Trophoblast cell (in vitro differentiated cells and primary cell): ENCODE measurements around the gene HS3ST5.

Source experiments
- DNase-seq, 2 donors: peaks; one replicate each; pipeline ENCODE4 v3.0.0-alpha.2; 2016
- H2AFZ ChIP-seq: 2 replicates; pipeline ENCODE4 v1.6.1; 2013; ENCODE audit warnings: low read length, moderate library complexity, mild to moderate bottlenecking; ENCODE audit not compliant: insufficient read depth, poor library complexity
- H2AK5ac ChIP-seq: 2 replicates; pipeline ENCODE4 v1.6.1; 2013; ENCODE audit warnings: mild to moderate bottlenecking, low read length
- H2BK120ac ChIP-seq: 2 replicates; pipeline ENCODE4 v1.6.1; 2013; ENCODE audit warnings: low read length, mild to moderate bottlenecking, moderate library complexity; ENCODE audit not compliant: insufficient read depth, poor library complexity
- H2BK12ac ChIP-seq: 2 replicates; pipeline ENCODE4 v1.6.1; 2013; ENCODE audit warnings: mild to moderate bottlenecking, low read length, moderate library complexity
- H2BK5ac ChIP-seq: 2 replicates; pipeline ENCODE4 v1.6.1; 2013; ENCODE audit warnings: low read length, low read depth, moderate library complexity, mild to moderate bottlenecking; ENCODE audit not compliant: poor library complexity
- H3K14ac ChIP-seq: 2 replicates; pipeline ENCODE4 v1.6.1; 2013; ENCODE audit warnings: mild to moderate bottlenecking, low read length
- H3K18ac ChIP-seq: 2 replicates; pipeline ENCODE4 v1.6.1; 2013; ENCODE audit warnings: mild to moderate bottlenecking, low read length
- H3K23ac ChIP-seq: 2 replicates; pipeline ENCODE4 v1.6.1; 2013; ENCODE audit warnings: low read length
- H3K27ac ChIP-seq: 2 replicates; pipeline ENCODE4 v1.5.1; 2013; ENCODE audit warnings: low read depth, mild to moderate bottlenecking, inconsistent platforms, low read length, moderate library complexity
- H3K27me3 ChIP-seq: 2 replicates; pipeline ENCODE4 v1.6.1; 2013; ENCODE audit warnings: inconsistent platforms, mild to moderate bottlenecking, low read length, moderate library complexity; ENCODE audit not compliant: insufficient read depth
- H3K36me3 ChIP-seq, 2 experiments: 1 replicate in 1 of 2; 2 replicates in 1 of 2; pipeline ENCODE4 v1.6.1; 2013; ENCODE audit warnings: low read length in 2 of 2, mild to moderate bottlenecking in 2 of 2, moderate library complexity in 1 of 2; ENCODE audit not compliant: insufficient read depth in 2 of 2, control insufficient read depth in 1 of 2
- H3K4ac ChIP-seq: 2 replicates; pipeline ENCODE4 v1.6.1; 2013; ENCODE audit warnings: low read depth, mild to moderate bottlenecking, low read length, moderate library complexity
- H3K4me1 ChIP-seq, 2 experiments: 1 replicate in 1 of 2; 2 replicates in 1 of 2; pipeline ENCODE4 v1.6.1; 2013; ENCODE audit warnings: low read length in 2 of 2, mild to moderate bottlenecking in 2 of 2, moderate library complexity in 1 of 2; ENCODE audit not compliant: insufficient read depth in 2 of 2, control insufficient read depth in 1 of 2
- H3K4me2 ChIP-seq: 2 replicates; pipeline ENCODE4 v1.6.1; 2013; ENCODE audit warnings: inconsistent platforms, mild to moderate bottlenecking, low read length, moderate library complexity
- H3K4me3 ChIP-seq: 2 replicates; pipeline ENCODE4 v1.5.1; 2013; ENCODE audit warnings: mild to moderate bottlenecking, low read depth, low read length, inconsistent platforms
- H3K79me1 ChIP-seq: one replicate; pipeline ENCODE4 v1.6.1; 2013; ENCODE audit warnings: low read length
- H3K79me2 ChIP-seq: 2 replicates; pipeline ENCODE4 v1.6.1; 2013; ENCODE audit warnings: low read length, mild to moderate bottlenecking; ENCODE audit not compliant: control insufficient read depth, insufficient read depth, poor library complexity
- H3K9ac ChIP-seq: 2 replicates; pipeline ENCODE4 v1.6.1; 2013; ENCODE audit warnings: mild to moderate bottlenecking, low read length
- H3K9me3 ChIP-seq: 2 replicates; pipeline ENCODE4 v1.6.1; 2013; ENCODE audit warnings: low read depth, mild to moderate bottlenecking, control low read depth, inconsistent platforms, low read length; ENCODE audit not compliant: insufficient read depth
- H4K12ac ChIP-seq: 2 replicates; pipeline ENCODE4 v1.6.1; 2013; ENCODE audit warnings: low read depth, mild to moderate bottlenecking, low read length, moderate library complexity
- H4K8ac ChIP-seq: 2 replicates; pipeline ENCODE4 v1.6.1; 2013; ENCODE audit warnings: low read depth, mild to moderate bottlenecking, low read length, moderate library complexity
- H4K91ac ChIP-seq: one replicate; pipeline ENCODE4 v1.6.1; 2013; ENCODE audit warnings: low read depth, mild to moderate bottlenecking, low read length, moderate library complexity
- WGBS: extraction: QIAGEN DNeasy Blood & Tissue Kit; methylation state at CpG from one replicate; pipeline ENCODE4 v1.1.7; 2013; ENCODE audit warnings: missing lambda C conversion rate; ENCODE audit not compliant: insufficient read length, insufficient coverage; ENCODE audit errors: extremely low coverage; 5-methylcytosine and 5-hydroxymethylcytosine counted together

The HS3ST5 gene

DNA sequence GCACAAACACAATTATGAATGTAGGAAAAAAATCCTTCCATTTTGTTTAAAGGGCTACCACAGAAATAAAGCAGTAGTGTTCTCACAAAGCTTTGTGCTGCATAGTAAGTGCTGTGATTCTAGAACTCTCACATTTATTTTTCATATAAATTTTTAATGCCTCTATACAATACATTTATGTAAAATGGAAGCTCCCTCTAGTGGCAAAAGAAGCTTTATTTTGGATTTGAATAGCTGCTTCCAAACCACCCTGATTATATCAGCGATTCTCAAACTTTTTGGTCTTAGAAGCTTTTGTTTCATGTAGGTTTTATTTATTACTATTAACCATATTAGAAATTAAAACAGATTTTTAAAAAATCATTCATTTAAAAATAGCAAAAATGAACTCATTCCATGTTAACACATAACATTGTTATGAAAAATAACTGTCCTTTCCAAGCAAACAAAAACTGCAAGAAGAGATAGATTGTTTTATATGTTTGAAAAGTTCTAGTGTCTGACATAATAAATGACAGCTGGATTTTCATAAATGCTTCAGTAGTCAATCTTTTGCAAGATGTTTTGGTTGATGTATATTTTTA is 38.4 kb downstream of the HS3ST5 start:
- Histone ChIP-seq H3K4me1 (no peaks in the 10 kb centered on the region), H3K4me3 (no peak overlapping the region), H3K9ac (no peak overlapping the region), H4K12ac (no peak overlapping the region), H4K91ac (no peak overlapping the region), H3K27me3 (no peaks in the 10 kb centered on the region), H4K8ac (no peak overlapping the region), H2BK12ac (no peak overlapping the region), H3K27ac (no peak overlapping the region), H2AFZ (no peak overlapping the region), H3K14ac (no peak overlapping the region), H3K4me2 (no peak overlapping the region), H3K79me1 (no peaks in the 10 kb centered on the region), H3K23ac (no peak overlapping the region), H2AK5ac (no peak overlapping the region), H2BK120ac (no peak overlapping the region), H2BK5ac (no peak overlapping the region), H3K18ac (no peak overlapping the region), H3K36me3 (no peaks in the 10 kb centered on the region), H3K79me2 (no peaks in the 10 kb centered on the region), H3K9me3 (no peaks in the 10 kb centered on the region), H3K4ac (no peak overlapping the region)
- DNase-seq = peak in 1 of 2 donors; percentile 59
- WGBS = no CpG with 5 or more reads among the region's 1 CpG

DNA sequence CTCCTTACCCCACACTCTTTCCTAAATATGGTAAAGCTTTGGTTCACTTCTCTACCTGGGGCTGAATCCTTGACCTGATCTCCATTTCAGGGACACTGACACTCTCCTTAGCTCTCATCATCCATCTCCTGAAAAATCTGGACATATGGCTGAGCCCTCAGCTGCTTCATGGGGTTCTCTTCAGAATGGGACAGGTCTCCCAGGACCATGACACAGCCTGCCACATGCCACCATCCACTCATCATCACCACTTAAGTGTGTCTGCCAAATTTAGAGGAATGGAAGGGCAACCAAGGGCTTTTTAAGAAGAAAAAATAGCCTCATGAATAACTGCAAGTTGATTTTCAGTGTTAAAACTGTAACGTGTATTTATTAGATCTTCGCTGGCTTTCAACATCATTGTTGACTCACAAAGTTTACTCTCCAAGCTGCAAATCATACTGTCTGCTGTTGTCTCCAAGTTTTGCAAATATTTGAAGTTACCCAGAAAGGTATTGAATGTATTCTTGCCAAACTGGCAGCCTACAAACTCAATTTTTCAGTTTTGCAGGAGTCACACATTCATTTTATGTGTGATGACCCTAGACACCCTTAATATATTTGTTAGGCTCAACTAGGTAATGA is 41.1 kb downstream of the HS3ST5 start:
- H3K18ac ChIP-seq = no peak overlapping the region
- WGBS = no CpG with 5 or more reads among the region's 2 CpGs
- H3K23ac ChIP-seq = no peak overlapping the region
- no peak overlapping the region for H3K14ac ChIP-seq
- no peak for DNase-seq
- H4K12ac ChIP-seq = no peak overlapping the region
- no peaks in the 10 kb centered on the region for H3K36me3 ChIP-seq
- H3K79me2 ChIP-seq = no peaks in the 10 kb centered on the region
- H3K4me3 ChIP-seq = no peak overlapping the region
- no peak overlapping the region for H3K27ac ChIP-seq
- no peak overlapping the region for H3K4ac ChIP-seq
- H2BK12ac ChIP-seq = no peak overlapping the region
- H3K9ac ChIP-seq = no peak overlapping the region
- no peaks in the 10 kb centered on the region for H3K79me1 ChIP-seq
- no peak overlapping the region for H4K91ac ChIP-seq
- no peak overlapping the region for H2BK120ac ChIP-seq
- no peaks in the 10 kb centered on the region for H3K27me3 ChIP-seq
- H3K4me2 ChIP-seq = no peak overlapping the region
- H4K8ac ChIP-seq = no peak overlapping the region
- no peak overlapping the region for H2AFZ ChIP-seq
- no peaks in the 10 kb centered on the region for H3K9me3 ChIP-seq
- H2BK5ac ChIP-seq = no peak overlapping the region
- no peaks in the 10 kb centered on the region for H3K4me1 ChIP-seq
- H2AK5ac ChIP-seq = no peak overlapping the region

DNA sequence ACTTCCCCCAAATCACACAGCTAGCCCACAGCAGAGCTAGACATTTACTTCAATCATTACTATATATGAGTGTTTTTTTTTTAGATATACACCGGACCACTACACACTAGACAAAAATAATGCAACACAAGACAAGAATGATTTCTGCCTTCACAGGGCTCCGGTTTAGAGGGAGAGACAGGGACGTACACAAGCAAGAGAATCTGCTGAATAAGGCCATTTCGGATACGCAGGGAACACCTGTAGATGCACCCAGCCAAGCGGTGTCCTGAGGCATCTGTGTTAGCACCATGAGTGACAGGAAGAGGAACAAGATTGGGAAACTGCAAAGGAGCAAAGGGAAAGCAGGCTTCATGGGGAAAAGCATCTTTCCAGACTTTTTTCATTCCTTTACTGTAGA is 45.7 kb downstream of the HS3ST5 start:
- Histone ChIP-seq H3K36me3 (no peaks in the 10 kb centered on the region), H3K4me3 (no peak overlapping the region), H4K91ac (no peak overlapping the region), H3K79me2 (no peaks in the 10 kb centered on the region), H4K8ac (no peak overlapping the region), H3K27ac (no peak overlapping the region), H2BK12ac (no peak overlapping the region), H3K4me1 (no peaks in the 10 kb centered on the region), H2AK5ac (no peak overlapping the region), H3K9ac (no peak overlapping the region), H4K12ac (no peak overlapping the region), H3K79me1 (no peaks in the 10 kb centered on the region), H3K23ac (no peak overlapping the region), H3K4me2 (no peak overlapping the region), H2BK5ac (no peak overlapping the region), H3K14ac (no peak overlapping the region), H2BK120ac (no peak overlapping the region), H3K9me3 (no peaks in the 10 kb centered on the region), H3K18ac (no peak overlapping the region), H3K27me3 (no peaks in the 10 kb centered on the region), H3K4ac (no peak overlapping the region), H2AFZ (no peak overlapping the region)
- WGBS = no CpG with 5 or more reads among the region's 6 CpGs
- DNase-seq = no peak

DNA sequence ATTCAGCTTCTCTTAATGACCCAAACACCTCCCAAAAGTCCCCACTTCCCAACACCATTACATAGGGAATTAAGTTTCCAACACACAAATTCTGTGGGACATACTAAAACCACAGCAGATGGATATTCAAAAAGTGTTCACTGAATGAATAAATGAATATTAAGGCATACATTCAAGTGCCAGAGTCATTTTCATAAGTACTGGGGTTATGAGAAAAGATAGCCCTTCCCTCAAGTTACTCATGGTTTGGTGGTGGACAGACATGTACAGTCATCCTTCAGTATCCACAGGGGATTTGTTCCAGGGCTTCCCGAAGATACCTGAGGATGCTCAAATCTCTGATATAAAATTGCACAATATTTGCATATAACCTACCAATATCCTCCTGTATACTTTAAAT is 50.4 kb downstream of the HS3ST5 start:
- no peak overlapping the region for H3K4me2 ChIP-seq
- no peak overlapping the region for H2BK12ac ChIP-seq
- H3K79me1 ChIP-seq = no peaks in the 10 kb centered on the region
- no peaks in the 10 kb centered on the region for H3K27me3 ChIP-seq
- H3K4me3 ChIP-seq = no peak overlapping the region
- no peak overlapping the region for H2AK5ac ChIP-seq
- no peak overlapping the region for H2BK120ac ChIP-seq
- no peak overlapping the region for H3K9ac ChIP-seq
- no peak overlapping the region for H3K23ac ChIP-seq
- no peak overlapping the region for H3K18ac ChIP-seq
- H3K14ac ChIP-seq = no peak overlapping the region
- no peaks in the 10 kb centered on the region for H3K79me2 ChIP-seq
- no peak overlapping the region for H3K27ac ChIP-seq
- DNase-seq = no peak
- H4K8ac ChIP-seq = no peak overlapping the region
- H3K4me1 ChIP-seq = no peaks in the 10 kb centered on the region
- no peak overlapping the region for H3K4ac ChIP-seq
- no peak overlapping the region for H4K91ac ChIP-seq
- no peak overlapping the region for H4K12ac ChIP-seq
- no peaks in the 10 kb centered on the region for H3K9me3 ChIP-seq
- no peak overlapping the region for H2AFZ ChIP-seq
- H2BK5ac ChIP-seq = no peak overlapping the region
- no peaks in the 10 kb centered on the region for H3K36me3 ChIP-seq
- no CpG with 5 or more reads among the region's 1 CpG for WGBS
